Posterior vena cava (tissue), 2 donors: Measurements from ENCODE around the gene IGFN1. TPM values are rescaled to one million over a fixed set of nuclear protein-coding genes. Genes with fewer than 3 reads are reported as not detected.
A peak's percentile ranks its signal among the peaks of the same experiment; 100 is the strongest.

ENCODE experiments used
- DNase-seq: peaks from one replicate; pipeline ENCODE4 v3.0.0-alpha.2; 2020; ENCODE audit warnings: low spot score
- intact Hi-C, 2 donors: fragments of 100-400 bp; cut with DNase I; formaldehyde crosslinking; loops; one replicate each; pipeline versions ENCODE4 v1.14.1 to v1.14.2; 2022 to 2023
- total RNA-seq, 2 donors: library from RNA; stranded (reverse); fragmentation: NEBNext Ultra II Directional; extraction: Animal tissue kit (Norgen Biotek cat#: 25700); gene quantifications; one replicate each; pipeline ENCODE4 v1.2.1, GENCODE V29; 2021
- donor health status: DM: yes; HTN: yes; CAD: no.
- donor health status: DM: yes; HTN: yes; CAD: no.

The IGFN1 gene
- total RNA-seq, 2 donors from 2014 or later, result 0.90 to 3.4 TPM

- peak; percentile 14 for DNase-seq
- intact Hi-C loops, result no loop called here
Observed at GRCh38 chr1:201269281-201269680, 78.7 kb downstream of the IGFN1 start.

GRCh38 chr1:201269900-201270410, 79.3 kb downstream of the IGFN1 start:
- intact Hi-C loops, result no loop called here

DNA sequence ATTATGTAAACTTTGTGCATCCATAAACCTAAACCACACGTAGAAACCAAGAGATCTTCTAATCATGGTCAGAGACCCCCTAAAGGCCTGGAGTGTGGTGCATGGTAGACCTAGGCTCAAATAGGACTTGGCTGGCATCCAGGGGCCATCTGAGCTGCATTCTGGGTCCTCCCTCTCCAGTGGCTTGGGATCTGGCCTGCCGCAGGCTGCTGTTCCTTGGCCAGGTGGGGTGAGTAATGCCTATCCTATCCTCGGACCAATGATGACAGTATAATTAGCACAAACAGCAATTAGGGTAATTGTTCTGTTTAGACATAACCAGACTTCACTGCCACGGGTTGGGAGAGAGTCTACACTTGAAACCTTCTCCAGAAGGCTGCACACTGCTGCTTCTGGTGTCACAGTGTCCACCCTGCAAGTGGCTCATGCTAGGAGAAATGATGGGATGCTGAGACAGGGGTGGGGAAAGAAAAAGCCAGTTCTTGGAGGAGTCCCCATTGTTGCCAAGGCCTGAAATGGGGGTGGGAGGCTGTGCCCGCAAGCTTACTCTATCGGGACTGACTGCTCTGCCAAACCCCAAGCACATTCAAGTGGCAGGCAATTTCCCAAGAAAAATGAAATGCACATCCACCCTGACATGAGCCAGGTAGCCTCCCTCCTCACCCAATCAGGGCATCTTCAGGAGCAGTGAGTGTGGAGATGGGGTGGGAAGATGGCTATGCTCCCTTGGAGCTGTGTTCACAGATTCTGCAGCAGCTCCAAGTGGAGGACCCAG, 80.2 kb downstream of the IGFN1 start:
- peak; percentile 50 for DNase-seq
- intact Hi-C loops, result no loop called here

More at GRCh38 chr1:201269900-201270410, 79.3 kb downstream of the IGFN1 start:
- peak; percentile 44 for DNase-seq

GRCh38 chr1:201272799-201273198, 82.2 kb downstream of the IGFN1 start:
- intact Hi-C loops, result no loop called here
- peak; percentile 66 for DNase-seq

DNA sequence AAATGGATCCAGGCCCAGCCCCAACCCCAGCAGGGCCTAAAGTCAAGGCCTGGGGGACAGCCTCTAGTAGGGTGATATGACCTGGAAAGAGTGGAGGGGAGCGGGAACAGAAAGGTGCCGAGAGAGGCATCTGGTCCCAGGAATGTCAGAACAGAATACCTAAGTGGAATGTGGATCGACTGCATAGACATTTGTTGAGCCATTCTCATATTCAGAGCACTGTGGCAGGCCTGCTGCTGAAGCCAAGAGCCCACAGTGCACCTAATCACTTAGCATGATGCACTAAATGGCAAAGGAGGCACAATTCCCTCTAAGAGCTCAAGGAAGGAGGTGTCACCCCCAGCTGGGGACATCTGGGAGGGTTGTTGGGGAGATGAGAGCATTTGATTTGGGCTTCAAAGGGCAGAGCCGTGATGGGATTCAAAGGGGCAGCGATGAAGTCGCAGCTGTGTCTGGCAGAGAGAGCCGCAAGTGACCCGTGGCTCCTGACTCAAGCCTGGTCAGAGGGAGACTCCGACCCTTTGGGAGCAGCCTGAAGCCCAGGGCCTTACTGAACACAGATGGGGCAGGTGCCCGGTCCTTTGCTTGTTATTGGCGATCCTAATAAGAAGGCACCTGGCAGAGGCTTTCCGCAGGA, 84.1 kb downstream of the IGFN1 start:
- peak; percentile 61 for DNase-seq
- intact Hi-C loops, result loop anchor here in 1 of 2 donors (2.0 kb wide), 1 partner anchor 36 kb away; no protein-coding TSS in a partner anchor

DNA sequence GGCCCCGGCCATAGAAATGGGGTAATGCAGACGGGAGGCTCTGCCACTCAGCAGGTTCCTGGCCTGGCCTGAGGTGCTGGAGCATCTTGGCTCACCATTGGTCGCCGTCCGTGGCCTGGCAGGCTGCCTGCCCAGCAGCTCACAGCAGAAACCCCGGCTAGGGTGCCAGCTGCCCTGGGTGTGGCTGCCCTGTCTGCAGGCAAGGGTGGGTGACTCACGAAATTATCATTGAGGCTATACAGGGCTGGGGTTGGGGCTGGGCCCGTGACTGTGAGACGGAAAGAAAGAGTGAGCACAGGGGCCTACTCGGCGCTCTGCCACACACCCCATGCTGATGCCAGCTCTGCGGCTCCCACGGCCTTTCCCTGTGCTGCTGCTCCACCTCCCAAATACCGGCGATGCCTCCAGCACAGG, 84.6 kb downstream of the IGFN1 start:
- DNase-seq, result peak; percentile 86
- intact Hi-C loops, result loop anchor here in 1 of 2 donors (2.0 kb wide), 1 partner anchor 36 kb away; no protein-coding TSS in a partner anchor

DNA sequence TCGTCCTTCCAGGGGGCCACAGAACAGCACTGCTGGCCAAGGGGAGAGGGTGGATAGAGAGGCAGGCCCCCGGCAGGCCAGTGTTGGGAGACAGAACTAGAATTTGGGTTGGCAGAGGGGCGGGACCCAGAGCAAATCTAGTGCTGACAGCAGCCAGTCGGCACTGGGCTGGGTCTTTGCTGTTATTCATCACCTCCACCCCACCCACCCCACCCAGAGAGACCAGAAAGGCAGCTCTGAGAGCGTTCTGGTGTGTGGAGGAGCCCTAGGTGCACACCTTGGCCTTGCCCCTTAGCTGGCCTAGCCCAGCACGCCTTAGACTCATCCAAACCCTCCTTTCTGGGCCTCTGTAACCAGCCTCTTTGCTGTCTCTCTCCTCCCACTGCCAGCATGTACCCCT, 86.3 kb downstream of the IGFN1 start:
- DNase-seq, result peak; percentile 67
- intact Hi-C loops, result no loop called here

DNA sequence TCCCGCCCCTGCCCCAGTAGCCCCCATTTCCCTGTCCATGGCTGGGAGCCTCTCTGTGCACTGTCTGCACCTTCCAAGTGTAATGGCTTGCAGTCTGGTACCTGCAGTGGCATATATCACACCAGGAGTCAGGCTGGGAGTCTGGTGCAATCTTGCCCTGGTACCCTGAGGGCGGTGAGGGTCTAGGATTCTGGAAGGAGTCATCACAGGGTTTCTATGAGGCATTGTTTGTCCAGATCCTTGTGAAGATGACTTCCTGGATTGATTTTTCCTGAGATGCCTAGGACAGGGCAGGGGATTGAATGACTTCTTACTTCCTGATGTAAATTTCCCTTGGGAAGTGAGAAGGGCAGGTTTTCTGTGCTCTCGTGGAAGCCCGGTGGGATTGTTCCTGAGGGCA, 86.8 kb downstream of the IGFN1 start:
- intact Hi-C loops, result no loop called here

More for the DNA sequence above, 86.8 kb downstream of the IGFN1 start:
- DNase-seq, result peak; percentile 25

Other genes starting within 250 kb of the IGFN1 start
- gene KIF21B, start 167.1 kb upstream of the IGFN1 start, total RNA-seq, result 1 to 10 TPM; 2.6 to 2.9 TPM
- gene CACNA1S, start 78.4 kb upstream of the IGFN1 start, total RNA-seq, result under 1 TPM; 0.05 to 0.14 TPM
- not detected for gene ASCL5, start 63.6 kb upstream of the IGFN1 start, total RNA-seq
- 10 to 100 TPM; 35.5 to 54.9 TPM for gene TMEM9, start 36.4 kb upstream of the IGFN1 start, total RNA-seq
- gene PKP1, start 92.7 kb downstream of the IGFN1 start, total RNA-seq, result 1 to 10 TPM in 1 of 2 donors, under 1 TPM in 1; 0.83 to 2.8 TPM
- gene TNNT2, start 186.9 kb downstream of the IGFN1 start, total RNA-seq, result not detected
- under 1 TPM in 1 of 2 donors, not detected in 1; 0.29 TPM for gene LAD1, start 208.5 kb downstream of the IGFN1 start, total RNA-seq
- gene TNNI1, start 230.9 kb downstream of the IGFN1 start, total RNA-seq, result not detected